Loucy (cell line): Measurements from ENCODE around the gene PDGFB.

ENCODE experiments used
- H2AFZ ChIP-seq: fragments of 200-600 bp; sonication (generic); 2 replicates; pipeline ENCODE4 v1.6.0; 2016; ENCODE audit warnings: antibody characterized with exemption, mild to moderate bottlenecking, low read length, moderate library complexity
- H3F3A ChIP-seq: fragments of 200-600 bp; 2 replicates; pipeline ENCODE4 v1.6.0; 2016; ENCODE audit warnings: antibody characterized with exemption, low read depth, mild to moderate bottlenecking
- H3K27me3 ChIP-seq: fragments of 200-600 bp; sonication (generic); 2 replicates; pipeline ENCODE4 v1.6.1; 2014; ENCODE audit warnings: low read length, mild to moderate bottlenecking; ENCODE audit not compliant: insufficient read depth, poor library complexity, severe bottlenecking
- H3K36me3 ChIP-seq: fragments of 200-600 bp; sonication (generic); 2 replicates; pipeline ENCODE4 v1.6.1; 2016; ENCODE audit warnings: low read length; ENCODE audit not compliant: insufficient read depth
- H3K4me1 ChIP-seq: fragments of 200-600 bp; sonication (generic); 2 replicates; pipeline ENCODE4 v1.5.1; 2014; ENCODE audit warnings: low read length, mild to moderate bottlenecking; ENCODE audit not compliant: insufficient read depth, poor library complexity, severe bottlenecking
- H3K4me2 ChIP-seq: fragments of 200-600 bp; sonication (generic); 2 replicates; pipeline ENCODE4 v1.6.0; 2014; ENCODE audit warnings: antibody characterized with exemption, low read length, low read depth, mild to moderate bottlenecking; ENCODE audit not compliant: poor library complexity, severe bottlenecking
- H3K4me3 ChIP-seq: fragments of 200-600 bp; sonication (generic); 2 replicates; pipeline ENCODE4 v1.5.1; 2014; ENCODE audit warnings: low read length, mild to moderate bottlenecking, mixed read lengths; ENCODE audit not compliant: poor library complexity, severe bottlenecking
- H3K79me2 ChIP-seq: fragments of 200-600 bp; sonication (generic); 2 replicates; pipeline ENCODE4 v1.6.1; 2014; ENCODE audit warnings: low read length; ENCODE audit not compliant: insufficient read depth
- H3K9ac ChIP-seq: fragments of 200-600 bp; sonication (generic); 2 replicates; pipeline ENCODE4 v1.6.0; 2014; ENCODE audit warnings: mild to moderate bottlenecking, low read depth, low read length, moderate library complexity; ENCODE audit not compliant: poor library complexity, severe bottlenecking
- H3K9me2 ChIP-seq: fragments of 200-600 bp; sonication (generic); replicated peaks from 2 replicates; pipeline ENCODE4 v1.6.1; 2016; ENCODE audit warnings: low read depth, low read length, mixed read lengths
- H3K9me3 ChIP-seq: fragments of 200-600 bp; sonication (generic); 2 replicates; pipeline ENCODE4 v1.6.1; 2014; ENCODE audit warnings: mild to moderate bottlenecking, antibody characterized with exemption, low read length, low read depth; ENCODE audit not compliant: insufficient read depth
- H4K20me1 ChIP-seq: fragments of 200-600 bp; sonication (generic); 2 replicates; pipeline ENCODE4 v1.6.0; 2014; ENCODE audit warnings: antibody characterized with exemption, low read length, mild to moderate bottlenecking; ENCODE audit not compliant: insufficient read depth, poor library complexity, severe bottlenecking
- CTCF ChIP-seq: fragments of 200-600 bp; sonication (generic); conservative IDR thresholded peaks from 2 replicates; pipeline ENCODE4 v1.5.1; 2014; ENCODE audit warnings: mild to moderate bottlenecking, antibody characterized with exemption, low read length
- EZH2phosphoT487 ChIP-seq: fragments of 200-600 bp; IDR thresholded peaks from 2 replicates; pipeline ENCODE4 v1.6.1; 2018; ENCODE audit warnings: antibody characterized with exemption, mild to moderate bottlenecking, moderate library complexity, borderline replicate concordance

Gene PDGFB

GRCh38 chr22:39273950-39274887, 29.4 kb upstream of the PDGFB start:
- Histone ChIP-seq H3K79me2 (no peaks in the 10 kb centered on the region), H4K20me1 (no peaks in the 10 kb centered on the region), H2AFZ (no peak overlapping the region), H3K9ac (no peak overlapping the region), H3K27me3 (no peaks in the 10 kb centered on the region), H3K9me3 (no peaks in the 10 kb centered on the region), H3K4me1 (no peaks in the 10 kb centered on the region), H3K9me2 (no peaks in the 10 kb centered on the region), H3F3A (no peaks in the 10 kb centered on the region), H3K4me3 (no peak overlapping the region), H3K4me2 (no peak overlapping the region), H3K36me3 (no peaks in the 10 kb centered on the region)
- TF ChIP-seq EZH2phosphoT487 (no peak), CTCF (no peak)

GRCh38 chr22:39270792-39271191, 26.0 kb upstream of the PDGFB start:
- H3K4me1 ChIP-seq = no peaks in the 10 kb centered on the region
- no peaks in the 10 kb centered on the region for H3K36me3 ChIP-seq
- H3F3A ChIP-seq = no peaks in the 10 kb centered on the region
- no peak for TF ChIP-seq EZH2phosphoT487
- TF ChIP-seq CTCF = no peak
- no peaks in the 10 kb centered on the region for H3K9me3 ChIP-seq
- H3K9me2 ChIP-seq = no peaks in the 10 kb centered on the region
- no peak overlapping the region for H3K4me2 ChIP-seq
- H3K27me3 ChIP-seq = no peaks in the 10 kb centered on the region
- no peak overlapping the region for H3K9ac ChIP-seq
- no peaks in the 10 kb centered on the region for H3K79me2 ChIP-seq
- H3K4me3 ChIP-seq = no peak overlapping the region
- no peak overlapping the region for H2AFZ ChIP-seq
- H4K20me1 ChIP-seq = no peaks in the 10 kb centered on the region

- Histone ChIP-seq H3K4me1 (no peaks in the 10 kb centered on the region), H3K4me3 (no peak overlapping the region), H4K20me1 (no peaks in the 10 kb centered on the region), H3K9me3 (no peaks in the 10 kb centered on the region), H3K27me3 (no peaks in the 10 kb centered on the region), H3K9me2 (no peaks in the 10 kb centered on the region), H3K36me3 (no peaks in the 10 kb centered on the region), H3K79me2 (no peaks in the 10 kb centered on the region), H3K9ac (no peak overlapping the region), H3F3A (no peaks in the 10 kb centered on the region), H3K4me2 (no peak overlapping the region), H2AFZ (no peak overlapping the region)
- TF ChIP-seq EZH2phosphoT487 (no peak), CTCF (no peak)
Measured at GRCh38 chr22:39270280-39270679, 25.5 kb upstream of the PDGFB start.
